GM21786 (cell line): ENCODE measurements around the gene TIMM22.

Source experiments
- ATAC-seq: cut with Tn5 transposase; IDR thresholded peaks from one replicate; pipeline ENCODE4 v1.9.1; 2021; ENCODE audit not compliant: unreplicated experiment

Gene TIMM22

DNA sequence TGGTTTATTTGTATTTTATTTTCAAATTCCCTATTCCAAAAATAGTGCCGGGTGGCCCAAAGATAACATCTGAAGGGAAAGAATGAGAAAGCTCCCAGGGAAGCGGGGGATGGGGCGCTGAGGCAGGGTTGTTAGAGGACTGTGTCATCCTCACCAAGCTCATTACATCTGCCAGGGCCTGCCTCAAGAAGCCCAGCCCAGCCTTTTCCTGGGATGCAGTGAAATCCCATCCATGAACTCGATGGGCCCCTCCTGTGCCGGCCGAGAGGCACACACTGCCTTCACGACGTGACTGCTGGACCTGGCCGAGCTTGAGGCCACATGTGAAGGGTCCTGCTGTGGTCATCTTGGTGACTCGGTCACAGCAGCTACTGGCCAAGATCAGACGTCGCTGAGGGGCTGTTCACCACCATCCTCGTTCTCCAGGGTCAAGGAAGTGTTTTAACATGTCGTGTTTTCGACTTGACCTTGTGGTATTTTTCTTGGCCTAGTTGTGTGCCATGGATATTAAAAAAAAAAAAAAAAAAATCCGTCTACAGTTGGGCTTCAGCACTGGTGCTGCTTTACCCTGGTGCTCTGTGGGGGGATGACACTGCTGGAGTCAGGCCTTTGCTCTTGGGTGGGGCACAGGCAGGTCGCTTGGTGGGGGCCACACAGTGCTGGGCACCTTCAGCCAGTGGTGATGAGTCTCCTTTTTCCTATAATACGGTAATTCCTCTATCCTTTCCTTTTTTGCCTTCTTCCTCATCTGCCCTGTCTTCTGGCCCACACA, 4.9 kb downstream of the TIMM22 start:
- no peak for ATAC-seq

DNA sequence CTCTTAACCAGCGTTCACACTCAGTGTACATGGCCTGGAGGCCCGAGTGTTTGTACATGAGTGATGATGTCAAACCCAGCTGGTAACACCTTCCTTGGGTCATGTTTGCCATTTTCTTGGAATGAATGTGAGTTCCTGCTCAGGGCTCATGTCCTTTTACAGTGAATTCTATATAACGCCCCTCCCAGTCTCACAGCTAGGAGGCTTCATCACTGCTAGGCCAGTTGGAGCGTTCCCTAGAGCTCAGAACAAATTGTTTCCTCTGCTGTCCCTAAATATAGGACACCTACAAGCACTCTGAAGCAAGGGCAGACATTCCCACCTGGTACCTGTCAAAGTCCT, 5.5 kb downstream of the TIMM22 start:
- no peak for ATAC-seq

DNA sequence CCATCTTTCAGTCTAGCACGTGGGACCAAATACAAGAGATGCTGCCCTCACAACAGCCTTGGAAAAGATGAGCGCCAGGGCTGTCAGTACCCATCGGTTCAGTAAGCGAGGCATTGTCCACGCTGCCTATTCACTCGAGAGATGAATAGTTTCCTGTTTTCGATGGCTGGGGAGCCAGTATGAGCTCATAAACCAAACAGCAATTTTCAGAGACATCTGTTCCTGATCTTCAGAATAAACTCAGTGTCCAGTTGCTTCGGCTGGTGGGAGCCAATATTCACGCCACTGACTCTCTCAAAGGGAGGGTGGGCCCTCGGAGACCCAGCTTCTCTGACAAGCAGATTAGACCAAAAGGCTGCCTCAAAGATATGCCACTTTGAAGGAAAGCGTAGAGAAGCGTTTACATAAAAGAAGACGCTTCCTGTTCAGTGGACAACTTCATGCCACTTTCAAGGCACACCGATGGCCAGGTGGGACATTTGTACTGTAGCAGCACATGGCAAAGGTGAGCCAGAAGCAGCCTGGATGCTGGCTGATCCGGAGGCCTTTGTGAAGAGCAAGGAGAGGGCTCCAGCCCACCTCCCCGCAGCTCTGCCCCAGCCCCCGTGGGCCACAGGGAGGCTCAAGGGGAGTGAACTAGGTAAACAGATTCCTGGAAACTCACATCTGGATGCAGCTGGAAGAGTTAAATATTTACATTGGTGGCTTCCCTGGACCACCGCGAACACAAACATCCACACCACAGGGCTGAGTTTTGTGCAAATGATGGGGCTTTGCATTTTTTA, 6.0 kb downstream of the TIMM22 start:
- no peak for ATAC-seq

DNA sequence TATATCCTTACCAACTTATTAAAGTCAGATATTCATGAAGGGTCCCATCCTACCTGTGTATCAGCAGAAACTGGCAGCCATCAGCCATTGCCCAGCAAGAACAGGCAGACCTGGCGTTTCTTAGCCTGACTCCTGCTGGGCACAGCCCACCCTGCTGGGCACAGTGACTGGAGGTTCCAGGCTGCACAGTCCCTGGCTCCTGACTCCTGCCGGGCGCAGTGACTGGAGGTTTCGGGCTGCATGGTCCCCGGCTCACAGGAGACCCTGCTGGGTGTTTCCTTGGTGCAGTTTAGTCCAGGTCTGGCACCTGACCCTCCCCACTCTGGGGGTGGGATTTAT, 6.7 kb downstream of the TIMM22 start:
- ATAC-seq: no peak

DNA sequence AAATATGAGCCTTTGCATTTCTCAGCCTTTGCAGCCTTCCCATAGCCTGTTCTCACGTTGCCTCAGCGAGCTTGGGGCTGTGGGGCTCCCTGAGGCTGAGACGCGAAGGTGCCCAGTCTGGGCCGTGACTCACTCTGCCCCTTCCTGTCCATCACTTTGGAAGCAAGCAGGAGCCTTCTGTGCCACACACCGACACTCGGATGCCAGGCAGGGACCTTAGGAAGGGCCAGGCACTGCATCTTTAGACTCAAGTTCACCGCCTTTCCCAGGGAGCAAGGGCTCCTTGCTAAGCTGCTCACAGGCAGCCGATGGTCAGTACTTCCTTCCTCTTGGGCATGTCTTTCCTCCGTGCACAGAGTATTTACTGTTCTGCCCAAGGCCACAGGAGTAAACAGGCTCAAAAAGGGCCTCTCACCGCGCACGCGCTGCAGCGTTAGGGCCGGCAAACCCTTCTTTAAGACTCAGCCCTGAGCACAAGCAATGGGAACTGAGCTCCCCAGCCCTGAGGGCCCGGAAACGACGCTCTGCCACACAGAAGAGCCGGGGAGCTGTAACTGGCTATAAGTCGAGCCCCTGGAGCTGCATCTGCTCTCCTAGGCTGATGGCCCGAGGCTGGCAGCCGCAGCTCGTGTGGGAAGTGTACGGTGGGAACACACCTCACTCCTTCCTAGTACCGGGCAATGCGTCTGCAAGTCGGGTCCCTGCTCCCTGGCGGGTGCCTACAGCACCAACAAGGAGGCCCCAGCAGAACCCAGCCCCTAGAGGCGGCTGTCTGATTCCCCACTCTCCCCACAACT, 7.2 kb downstream of the TIMM22 start:
- ATAC-seq: no peak

DNA sequence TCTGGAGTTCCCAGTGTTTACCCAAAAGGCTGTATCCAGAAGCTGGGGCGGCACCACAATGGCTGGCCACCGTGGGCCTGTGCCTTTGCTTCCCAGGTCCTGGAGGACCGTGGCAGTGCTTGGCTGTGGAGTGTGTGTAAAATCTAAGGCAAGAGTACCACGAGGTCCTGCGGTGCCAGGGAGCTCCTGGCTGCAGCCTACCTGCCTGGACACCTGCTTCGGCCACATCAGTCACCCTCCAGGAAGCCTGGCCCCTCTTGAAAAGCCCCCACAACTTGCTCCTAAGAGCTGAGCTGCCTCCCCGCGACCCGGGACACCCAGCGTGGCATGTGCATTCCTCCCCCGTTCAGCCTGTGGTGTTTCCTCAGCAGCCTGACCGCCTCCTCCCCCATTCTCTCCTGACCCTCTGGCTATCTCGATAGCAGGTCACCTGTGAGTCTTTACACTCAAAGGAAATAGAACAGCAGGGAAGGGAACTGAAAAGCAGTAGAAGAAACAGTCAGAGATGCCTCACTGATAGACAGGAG, 7.9 kb downstream of the TIMM22 start:
- ATAC-seq: no peak

DNA sequence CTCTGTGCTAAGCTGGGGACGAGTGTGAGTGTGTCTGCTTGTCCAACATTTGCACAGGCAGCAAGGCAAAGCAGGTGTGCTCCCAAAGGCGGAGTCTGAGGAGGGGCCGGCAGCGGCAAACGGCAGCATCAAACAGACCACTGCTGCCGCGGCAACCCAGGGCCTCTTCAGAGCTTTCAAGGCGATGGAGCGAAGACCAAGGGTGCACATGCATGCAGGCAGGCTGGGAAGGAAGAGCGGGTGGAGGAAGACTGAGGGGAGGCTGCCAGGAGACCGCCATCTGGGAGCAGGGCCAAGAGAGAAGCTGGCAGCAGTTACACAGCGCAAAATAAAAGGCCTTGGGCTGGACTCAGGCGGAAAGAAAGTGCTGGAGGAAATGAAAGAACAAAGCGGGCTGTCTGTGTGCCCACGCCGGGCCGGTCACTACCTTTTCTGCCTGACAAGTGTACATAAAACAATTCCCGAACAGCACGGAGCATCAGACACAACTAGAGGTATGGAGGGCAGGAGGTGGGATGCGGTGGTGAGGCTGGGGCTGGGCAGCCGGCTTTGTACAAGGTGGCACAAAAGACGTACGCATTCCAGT, 8.5 kb downstream of the TIMM22 start:
- ATAC-seq: no peak

DNA sequence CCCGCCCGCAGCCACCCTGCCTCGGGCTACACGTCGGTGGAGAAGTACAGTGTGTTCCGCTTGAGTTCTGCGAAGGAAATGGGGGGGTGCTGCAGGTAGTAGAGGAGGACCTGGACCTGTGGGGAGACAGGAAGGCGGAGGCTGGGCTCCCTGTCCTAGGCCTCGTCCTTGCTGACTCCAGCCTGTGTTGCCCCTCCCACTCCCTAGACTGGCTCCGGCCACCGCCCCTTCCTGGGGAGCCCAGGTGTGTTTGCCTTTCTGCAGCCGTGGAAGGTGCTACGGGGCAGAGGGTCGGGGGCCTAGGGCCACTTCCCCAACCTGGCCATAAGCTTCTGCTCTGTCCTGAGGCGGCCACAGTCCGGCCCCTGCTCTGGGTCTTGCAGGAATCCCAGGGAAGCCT, 9.1 kb downstream of the TIMM22 start:
- no peak for ATAC-seq

DNA sequence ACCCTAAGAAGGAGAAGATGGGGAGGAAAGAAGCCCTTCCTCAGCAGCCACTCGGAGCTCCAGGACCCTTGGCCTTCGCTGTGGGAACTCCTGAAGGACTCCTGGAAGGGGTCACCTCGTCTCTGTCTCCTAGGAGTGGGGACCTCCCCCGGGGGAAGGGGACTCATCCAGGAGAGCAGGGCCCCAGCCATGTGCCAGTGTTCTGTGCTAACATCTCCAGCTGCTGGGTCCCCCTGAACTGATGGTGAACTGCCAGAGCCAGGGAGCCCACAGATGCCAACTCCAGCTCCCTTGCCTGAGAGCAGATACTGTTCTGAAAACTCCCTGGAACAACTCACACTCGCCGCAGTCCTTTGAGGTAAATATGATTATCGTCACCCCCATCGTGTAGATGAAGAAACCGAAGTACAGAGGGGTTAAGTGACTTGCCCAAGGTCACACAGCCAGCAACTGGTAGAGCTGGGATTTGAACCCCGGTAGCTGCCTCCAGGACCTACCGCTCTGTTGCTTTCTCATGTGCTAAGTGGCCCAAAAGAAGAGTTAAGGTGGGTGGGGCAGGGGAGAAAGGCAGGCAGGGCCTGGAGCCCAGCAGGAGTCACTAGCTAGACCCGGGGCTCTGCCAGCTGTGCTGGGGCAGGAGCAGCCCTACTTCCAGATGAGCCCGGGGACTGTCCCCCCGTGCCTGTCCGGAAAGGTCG, 10.5 kb downstream of the TIMM22 start:
- no peak for ATAC-seq

DNA sequence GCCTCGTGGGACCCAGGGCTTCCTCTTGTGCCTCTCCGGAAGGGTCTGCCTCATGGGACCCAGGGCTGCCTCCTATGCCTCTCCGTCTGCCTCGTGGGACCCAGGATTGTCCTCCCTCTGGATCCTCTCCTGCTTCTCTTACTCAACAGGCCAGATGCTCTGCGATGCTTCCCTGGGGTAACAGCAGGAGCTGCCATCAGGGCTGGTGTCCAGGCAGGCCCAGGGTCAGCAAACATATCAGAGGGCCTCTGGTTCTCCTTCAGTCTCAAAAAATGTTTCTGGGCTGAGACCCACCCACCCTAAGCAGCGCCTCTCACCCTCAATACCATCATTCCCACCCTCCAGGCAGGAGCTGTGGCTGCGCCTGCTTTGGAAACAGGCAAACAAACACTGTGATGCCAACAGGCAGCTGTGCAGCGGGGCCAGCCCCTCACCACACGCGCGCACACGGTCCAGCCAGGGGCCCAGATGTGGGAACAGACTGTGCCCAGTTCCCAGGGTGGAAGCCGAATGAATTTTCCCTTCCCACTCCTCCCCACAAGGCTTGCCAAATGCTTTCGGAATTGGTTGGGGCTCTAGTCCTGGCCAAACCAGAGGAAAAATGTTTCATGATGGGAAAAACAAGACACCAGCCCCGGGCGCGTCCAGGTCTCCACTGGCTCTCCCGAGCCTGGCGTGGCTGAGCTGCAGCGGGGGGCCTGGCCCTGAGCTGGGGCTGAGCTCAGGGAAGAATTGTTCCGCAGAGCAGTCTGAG, 11.3 kb downstream of the TIMM22 start:
- ATAC-seq: no peak

DNA sequence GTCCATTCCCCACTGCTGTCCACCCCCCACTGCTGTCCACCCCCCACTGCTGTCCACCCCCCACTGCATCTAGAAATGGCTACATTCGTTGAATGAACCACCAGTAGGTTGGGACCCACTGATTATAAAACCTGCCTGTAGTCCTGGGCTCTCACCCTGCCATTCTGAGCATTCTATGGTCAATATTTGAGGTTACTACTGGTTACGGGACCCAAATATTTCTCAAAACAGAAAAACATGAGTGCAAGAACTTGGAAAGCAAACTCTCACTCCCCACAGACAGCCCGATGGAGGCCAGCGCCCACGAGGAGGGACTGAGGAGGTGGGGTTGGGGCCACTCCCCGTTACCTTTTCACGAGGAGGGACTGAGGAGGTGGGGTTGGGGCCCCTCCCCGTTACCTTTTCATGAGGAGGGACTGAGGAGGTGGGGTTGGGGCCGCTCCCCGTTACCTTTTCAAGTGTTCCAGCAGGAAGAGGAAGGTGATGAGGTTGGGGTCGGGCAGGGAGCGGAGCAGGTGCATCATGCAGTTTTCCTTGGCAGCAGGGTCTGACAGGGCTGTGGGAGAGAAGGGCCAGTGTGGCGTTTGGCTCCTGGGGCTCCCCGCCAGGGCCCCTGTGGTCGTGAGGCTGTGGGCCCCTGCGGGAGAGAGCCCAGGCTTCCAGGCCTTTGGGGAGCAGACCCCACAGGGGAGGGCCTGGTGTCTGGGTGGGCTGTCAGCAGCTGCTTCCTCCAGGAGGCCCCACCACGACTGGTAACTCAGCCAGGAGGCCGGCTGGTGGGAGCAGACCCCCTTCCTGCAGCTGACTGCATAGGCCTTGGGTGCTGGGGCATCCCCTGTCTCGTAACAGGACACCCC, 12.5 kb downstream of the TIMM22 start:
- ATAC-seq: no peak

DNA sequence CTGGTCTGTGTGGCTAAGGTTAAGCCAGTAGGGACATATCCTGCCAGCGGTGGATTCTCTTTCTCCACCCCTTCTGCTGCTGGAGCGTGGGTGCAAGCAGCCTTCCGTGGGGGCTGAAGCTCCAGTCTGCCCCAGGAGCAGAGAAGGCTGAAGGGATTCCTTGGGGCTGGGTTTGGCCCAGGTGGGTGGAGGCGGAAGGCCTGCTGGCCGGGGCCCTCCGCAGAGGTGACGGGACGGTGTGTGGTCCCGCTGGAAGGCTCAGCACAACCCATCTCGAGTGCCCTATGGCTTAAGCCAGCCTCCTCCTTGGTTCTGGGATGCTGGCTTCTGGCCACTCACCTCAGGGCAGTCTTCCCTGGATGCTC, 13.1 kb downstream of the TIMM22 start:
- ATAC-seq: no peak

DNA sequence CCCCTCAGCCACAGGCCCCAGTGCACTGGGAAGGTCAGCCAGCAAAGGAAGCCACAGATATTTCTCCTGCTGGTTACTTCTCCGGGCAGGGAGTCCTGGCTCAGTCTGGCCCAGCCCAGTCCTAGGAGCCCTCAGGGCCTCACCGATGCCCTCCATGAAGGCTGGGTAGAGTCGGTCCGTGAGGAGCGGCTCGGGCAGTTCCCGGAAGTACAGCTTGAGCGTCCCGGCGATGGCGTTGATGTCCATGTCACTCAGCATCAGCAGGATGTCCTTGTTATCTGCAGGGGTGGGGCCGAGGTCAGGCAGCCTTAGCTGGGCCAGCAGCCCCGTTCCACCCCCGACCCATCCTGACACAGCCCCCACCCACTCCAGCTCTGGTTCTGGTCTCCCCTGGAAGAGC, 13.7 kb downstream of the TIMM22 start:
- ATAC-seq: no peak

DNA sequence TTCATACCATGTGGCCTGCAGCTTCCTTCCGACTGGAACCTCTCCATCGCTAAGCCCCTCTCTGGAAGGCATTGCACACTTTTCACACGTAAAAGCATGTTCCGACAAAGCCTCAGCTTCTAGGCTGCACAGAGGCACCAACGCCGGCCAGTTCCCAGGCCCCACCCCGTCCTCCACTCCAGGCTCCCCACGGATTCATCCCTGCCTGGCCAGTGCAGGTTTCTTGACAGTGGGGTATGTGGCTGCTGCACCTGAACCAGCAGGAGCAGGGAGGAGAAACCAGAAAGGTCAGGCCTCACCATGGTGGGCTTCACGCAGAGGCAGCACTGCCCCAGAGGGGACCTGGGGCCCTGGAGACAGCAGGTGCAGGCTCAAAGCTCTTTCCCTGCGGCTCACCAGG, 14.2 kb downstream of the TIMM22 start:
- no peak for ATAC-seq

DNA sequence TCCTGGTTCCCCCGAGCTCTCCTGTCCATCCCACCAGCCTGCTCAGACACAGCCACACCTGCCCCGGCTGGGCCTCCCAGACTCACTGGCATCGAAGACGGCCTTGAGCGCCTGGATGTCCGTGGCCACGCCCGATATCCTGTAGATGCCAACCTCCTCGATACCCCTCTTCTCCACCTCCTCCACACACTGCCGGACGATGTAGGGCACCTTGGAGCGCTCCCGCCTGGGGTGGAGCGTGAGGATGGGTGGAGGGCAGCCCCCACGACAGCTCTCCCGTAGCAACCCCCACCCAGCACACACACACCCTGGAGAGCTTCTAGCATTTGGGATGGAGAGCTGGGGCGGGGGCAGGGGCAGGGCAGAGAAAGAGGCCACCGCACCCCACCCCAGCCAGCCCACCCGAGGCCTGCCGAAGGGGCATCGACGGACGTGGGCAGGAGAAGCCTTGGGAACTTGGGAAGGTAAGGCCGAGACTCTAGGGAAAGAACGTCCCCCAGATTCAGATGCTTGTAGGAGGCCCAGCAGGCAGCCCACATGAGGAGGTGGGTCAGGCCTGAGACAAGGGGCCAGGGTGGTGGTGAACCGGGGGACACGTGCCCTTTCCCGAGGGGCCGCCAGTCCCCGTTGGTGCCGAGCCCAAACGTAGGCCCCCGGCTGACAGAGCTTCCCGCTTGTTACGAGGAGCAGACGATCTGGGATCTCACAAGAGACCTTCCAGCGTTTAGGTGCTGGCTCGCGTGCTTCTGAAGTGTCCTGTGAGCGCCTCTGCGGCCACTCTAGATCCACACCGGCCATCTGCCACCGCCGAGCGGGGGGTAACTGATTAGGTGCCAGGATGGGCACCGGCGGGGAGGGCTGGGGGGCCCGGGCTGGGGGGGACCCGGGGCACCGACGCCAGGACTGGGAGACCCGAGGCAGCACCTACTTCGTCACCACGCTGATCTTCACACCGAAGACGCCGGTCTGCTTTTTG, 15.1 kb downstream of the TIMM22 start:
- ATAC-seq: no peak

DNA sequence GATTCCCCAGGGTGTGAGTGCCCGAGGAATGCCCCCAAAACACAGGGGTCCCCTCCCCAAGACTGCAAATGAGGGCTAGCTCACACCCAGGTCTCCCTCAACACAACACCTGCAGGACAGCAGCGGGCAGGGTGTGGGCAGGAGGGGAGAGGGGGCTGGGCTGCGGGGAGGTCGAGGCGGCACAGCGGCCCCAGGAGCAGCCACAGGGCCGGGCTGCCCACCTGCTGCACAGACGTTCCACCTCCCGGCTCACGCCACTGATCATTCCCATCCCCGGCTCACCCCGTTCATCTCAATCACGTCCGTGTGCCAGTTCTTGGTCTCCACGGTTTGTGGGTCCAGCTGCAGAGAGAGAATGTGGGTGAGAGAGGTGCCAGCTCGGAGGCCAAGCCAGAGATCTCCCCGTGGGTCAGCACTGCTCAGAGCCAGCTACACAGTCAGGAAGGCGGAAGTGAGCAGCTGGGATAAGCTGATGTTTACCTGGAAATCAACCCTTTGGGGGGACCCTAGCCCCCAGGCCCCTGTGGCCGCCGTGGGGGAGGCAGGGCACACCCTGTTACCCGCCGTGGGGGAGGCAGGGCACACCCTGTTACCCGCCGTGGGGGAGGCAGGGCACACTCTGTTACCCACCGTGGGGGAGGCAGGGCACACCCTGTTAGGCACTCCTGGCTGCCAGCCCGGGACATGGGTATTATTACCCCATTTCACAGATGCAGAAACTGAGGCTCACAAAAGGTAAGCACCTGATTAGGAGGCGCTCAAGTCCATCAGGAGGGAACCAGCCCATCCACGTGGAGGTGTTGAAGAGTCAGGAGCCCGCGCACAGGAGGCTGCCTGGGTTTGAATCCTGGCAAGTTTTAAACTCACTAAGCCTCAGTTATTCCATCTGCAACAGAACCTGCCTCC, 16.1 kb downstream of the TIMM22 start:
- no peak for ATAC-seq

DNA sequence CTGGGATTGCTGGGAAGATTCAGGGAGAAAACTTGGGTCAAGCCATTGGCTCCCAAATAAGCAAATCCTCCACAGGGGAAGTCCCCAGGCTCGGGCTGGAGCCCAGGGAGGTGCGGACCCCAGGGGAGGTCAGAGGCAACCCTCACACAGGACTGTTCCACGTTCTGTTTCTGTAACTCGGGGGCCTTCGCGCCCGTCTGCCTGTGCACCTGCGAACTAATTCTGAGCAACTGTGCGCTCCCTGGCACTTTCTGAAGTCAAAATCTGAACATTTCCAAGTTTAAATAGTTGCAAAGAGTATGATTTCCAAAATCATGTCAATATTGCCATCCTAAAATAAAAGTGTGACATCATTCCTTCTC, 16.8 kb downstream of the TIMM22 start:
- no peak for ATAC-seq
